ENCODE data around the gene MLLT10.

Gene MLLT10

DNA sequence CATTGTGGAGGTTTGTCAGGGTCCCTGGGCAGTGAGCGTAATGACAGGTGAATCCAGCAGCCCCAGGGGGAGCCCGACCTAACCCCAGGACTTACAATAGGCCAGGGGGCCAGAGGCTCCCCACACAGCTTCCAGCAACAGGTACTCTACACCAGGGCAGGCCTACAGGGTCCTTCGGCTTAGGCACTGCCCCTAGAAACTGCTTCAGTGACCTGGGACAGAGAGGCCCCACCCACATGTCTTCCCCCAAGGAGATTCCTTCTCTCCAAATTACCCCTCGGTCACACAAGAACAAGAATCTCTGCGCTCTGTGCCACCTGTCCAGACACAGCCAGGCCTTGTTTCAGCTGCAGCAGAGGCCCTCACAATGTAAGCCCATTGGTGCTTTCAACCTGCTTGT, 32.9 kb upstream of the MLLT10 start:
- DNase-seq (ENCODE audit: extremely low read depth in 1 of 2, low read depth in 1 of 2) = no peak

- DNase-seq (ENCODE audit: extremely low read depth in 1 of 2, low read depth in 1 of 2) = no peak
These were observed 32.2 kb upstream of the MLLT10 start for GRCh38 chr10:21501731-21502347.

- DNase-seq (ENCODE audit: extremely low read depth in 1 of 2, low read depth in 1 of 2) = no peak
These were observed 31.7 kb upstream of the MLLT10 start for GRCh38 chr10:21502348-21502740.

DNA sequence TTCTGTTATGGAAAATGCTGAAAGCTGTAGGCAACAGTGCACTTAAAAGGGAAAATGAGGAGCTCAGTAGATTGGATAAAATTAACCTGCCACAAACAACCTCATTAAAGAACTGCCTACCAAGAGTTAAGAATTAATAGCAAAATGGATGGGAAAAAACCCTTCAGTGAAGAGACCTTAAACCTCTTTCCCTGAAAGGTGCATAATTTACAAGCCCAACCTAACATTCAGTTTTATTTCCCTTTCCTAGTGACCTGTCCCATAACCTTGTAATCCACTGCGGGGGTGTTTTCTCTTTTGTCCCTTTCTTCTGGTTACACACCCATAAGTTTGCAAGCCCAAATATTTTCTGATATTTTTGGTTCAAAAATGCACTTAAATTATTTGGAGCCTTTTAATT, 30.5 kb upstream of the MLLT10 start:
- DNase-seq (ENCODE audit: extremely low read depth in 1 of 2, low read depth in 1 of 2) = no peak

- no peak for DNase-seq (ENCODE audit: extremely low read depth in 1 of 2, low read depth in 1 of 2)
These were observed 28.2 kb upstream of the MLLT10 start for GRCh38 chr10:21505711-21506278.

DNA sequence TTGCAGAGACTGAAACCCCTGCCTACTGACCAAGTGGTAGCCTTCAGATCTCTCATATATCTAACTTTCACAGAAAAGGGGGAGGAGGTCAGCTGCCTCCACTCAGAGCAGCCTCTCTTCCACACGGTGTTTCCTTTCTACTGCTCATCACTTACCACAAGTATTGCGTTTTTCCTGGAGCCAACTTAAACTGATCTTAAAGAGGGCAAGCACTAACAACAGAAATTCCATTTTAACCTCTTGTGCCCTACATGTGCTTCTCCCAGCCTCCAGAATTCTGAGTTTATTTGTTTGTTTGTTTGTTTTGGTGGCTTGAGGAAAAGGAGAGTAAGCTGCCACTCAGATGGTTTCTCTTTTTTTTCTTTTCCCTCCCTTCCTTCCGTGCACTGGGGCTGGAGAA, 27.7 kb upstream of the MLLT10 start:
- no peak for DNase-seq (ENCODE audit: extremely low read depth in 1 of 2, low read depth in 1 of 2)

DNA sequence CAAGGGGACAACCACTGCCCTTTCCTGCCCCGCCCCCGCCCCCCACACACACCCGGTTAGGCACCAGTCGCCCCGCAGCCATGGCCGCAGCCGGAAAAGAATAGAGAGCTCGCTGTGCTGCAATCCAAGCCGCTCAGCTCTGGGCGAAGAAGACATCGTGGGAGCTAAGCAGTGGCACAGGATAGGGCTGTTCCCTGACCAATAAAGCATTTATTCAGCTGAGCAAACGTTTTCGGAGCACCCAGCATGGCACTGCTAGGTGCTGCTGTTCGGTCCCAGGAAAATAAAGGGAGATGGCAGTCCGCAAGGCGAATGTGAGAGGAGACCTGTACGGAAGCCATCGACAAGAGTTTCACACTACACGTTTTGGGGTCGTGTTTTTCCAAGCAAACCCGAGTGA, 26.9 kb upstream of the MLLT10 start:
- no peak for DNase-seq (ENCODE audit: extremely low read depth in 1 of 2, low read depth in 1 of 2)

GRCh38 chr10:21508706-21509331, 25.2 kb upstream of the MLLT10 start:
- no peak for DNase-seq (ENCODE audit: extremely low read depth in 1 of 2, low read depth in 1 of 2)

GRCh38 chr10:21509341-21510240, 24.4 kb upstream of the MLLT10 start:
- DNase-seq (ENCODE audit: extremely low read depth in 1 of 2, low read depth in 1 of 2) = no peak

GRCh38 chr10:21510241-21511094, 23.6 kb upstream of the MLLT10 start:
- no peak for DNase-seq (ENCODE audit: extremely low read depth in 1 of 2, low read depth in 1 of 2)

GRCh38 chr10:21511095-21511570, 22.9 kb upstream of the MLLT10 start:
- no peak for DNase-seq (ENCODE audit: extremely low read depth in 1 of 2, low read depth in 1 of 2)

- no peak for DNase-seq (ENCODE audit: extremely low read depth in 1 of 2, low read depth in 1 of 2)
These were observed 22.0 kb upstream of the MLLT10 start for GRCh38 chr10:21511946-21512572.

GRCh38 chr10:21512573-21513404, 21.2 kb upstream of the MLLT10 start:
- no peak for DNase-seq (ENCODE audit: extremely low read depth in 1 of 2, low read depth in 1 of 2)

DNA sequence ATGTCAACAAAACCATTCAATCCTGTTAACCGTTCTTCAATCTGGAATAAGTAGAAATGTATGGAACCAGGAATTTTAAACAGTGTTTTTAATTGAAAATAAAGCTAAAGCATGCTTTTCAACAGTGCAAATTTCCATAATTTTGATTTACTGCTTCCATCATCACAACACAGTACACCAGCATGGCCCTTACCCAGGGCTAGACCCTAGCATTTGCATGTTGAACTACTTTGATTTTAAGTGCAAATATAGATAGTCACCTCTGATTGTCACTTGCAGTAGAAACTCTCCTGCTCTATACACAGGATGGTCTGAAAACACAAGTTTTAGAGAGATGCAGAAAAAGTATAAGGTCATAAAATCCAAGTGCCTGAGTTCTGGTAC, 20.6 kb upstream of the MLLT10 start:
- no peak for DNase-seq (ENCODE audit: extremely low read depth in 1 of 2, low read depth in 1 of 2)

DNA sequence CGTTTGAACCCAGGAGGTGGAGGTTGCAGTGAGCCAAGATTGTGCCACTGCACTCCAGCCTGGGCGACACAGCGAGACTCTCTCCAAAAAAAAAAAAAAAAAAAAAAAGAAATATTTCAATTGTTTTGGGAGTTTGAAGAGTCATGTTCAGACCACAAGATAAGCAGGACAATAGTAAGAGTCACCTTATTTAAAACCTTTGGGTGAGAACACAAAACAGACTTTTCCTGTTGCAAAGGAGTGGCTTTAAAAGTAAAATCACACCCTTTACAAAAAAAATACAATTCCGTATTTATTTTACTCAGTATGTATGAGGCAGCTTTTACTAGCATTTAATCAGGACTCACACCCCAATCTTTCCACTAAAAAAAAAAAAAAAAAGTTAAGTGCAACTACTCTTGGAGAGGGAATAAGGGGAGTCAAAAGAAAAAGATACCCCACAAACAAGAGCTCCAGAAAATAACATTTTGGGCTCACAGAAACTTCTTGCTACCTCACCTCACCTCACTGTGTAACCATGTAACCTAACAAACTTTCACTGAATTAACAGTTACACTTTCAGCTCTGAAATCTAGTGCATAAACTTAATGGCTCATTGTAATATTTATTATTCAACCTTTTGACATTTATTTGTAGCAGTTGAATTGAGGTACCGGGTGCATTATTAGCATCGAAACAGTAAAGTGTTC, 19.8 kb upstream of the MLLT10 start:
- no peak for DNase-seq (ENCODE audit: extremely low read depth in 1 of 2, low read depth in 1 of 2)

DNA sequence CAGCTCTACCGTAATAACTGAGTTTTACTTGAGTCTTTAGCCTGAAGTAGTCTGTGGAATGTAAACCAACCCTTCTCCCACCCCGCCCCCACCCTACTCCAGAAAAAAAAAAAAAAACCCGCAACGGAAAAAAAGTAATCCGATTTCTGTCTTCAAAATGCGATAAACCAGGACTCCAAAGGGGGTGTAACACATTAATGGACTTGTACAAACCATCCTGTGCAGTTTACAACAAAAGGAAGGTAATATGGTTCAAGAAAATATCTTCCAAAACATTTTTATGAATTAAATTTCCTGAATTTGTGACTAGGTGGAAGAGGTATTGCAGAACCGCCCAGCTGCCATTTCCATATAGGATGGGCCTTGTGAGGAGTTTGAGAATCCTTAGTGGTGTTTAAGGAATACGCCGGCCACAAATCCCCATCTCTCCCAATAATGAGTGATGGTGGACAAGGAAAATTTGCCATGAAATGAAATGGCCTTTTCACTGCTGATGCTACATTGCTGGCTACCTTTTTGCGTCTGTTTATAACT, 19.1 kb upstream of the MLLT10 start:
- no peak for DNase-seq (ENCODE audit: extremely low read depth in 1 of 2, low read depth in 1 of 2)

GRCh38 chr10:21515361-21516241, 18.4 kb upstream of the MLLT10 start:
- no peak for DNase-seq (ENCODE audit: extremely low read depth in 1 of 2, low read depth in 1 of 2)
